Epithelial cell of esophagus (primary cell): ENCODE data around the gene ANKRD6.

Experiments used
- DNase-seq: peaks from one replicate; pipeline ENCODE4 v3.0.0; 2010; ENCODE audit warnings: low read depth
- H3K4me3 ChIP-seq: 2 replicates; pipeline ENCODE4 v1.5.1; 2011; ENCODE audit warnings: mild to moderate bottlenecking, low read length, control low read depth
- TF ChIP-seq, protein P1 (sequence below): IDR thresholded peaks from 2 replicates; pipeline ENCODE4 v1.5.1; 2011; ENCODE audit warnings: low read depth, mild to moderate bottlenecking, low read length, control low read depth, inconsistent platforms; ENCODE audit not compliant: insufficient read depth; ENCODE audit errors: missing control alignments

The ANKRD6 gene

DNA sequence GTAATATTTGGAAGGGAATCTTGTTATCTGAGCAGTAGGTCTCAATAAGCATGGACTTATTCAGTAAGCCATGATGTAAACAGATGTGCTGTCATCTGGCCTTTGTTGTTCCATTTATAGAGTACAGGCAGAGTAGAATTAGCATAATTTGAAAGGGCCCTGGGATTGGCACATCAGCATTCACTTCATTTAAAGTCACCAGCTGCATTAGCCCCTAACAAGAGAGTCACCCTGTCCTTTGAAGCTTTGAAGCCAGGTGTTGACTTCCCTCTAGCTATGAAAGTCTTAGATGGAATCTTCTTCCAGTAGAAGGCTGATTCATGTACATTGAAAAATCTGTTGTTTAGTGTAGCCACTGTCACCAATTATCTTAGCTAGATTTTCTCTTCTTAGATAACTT, 95.9 kb downstream of the ANKRD6 start:
- no peak for DNase-seq
- TF ChIP-seq, protein P1, sequence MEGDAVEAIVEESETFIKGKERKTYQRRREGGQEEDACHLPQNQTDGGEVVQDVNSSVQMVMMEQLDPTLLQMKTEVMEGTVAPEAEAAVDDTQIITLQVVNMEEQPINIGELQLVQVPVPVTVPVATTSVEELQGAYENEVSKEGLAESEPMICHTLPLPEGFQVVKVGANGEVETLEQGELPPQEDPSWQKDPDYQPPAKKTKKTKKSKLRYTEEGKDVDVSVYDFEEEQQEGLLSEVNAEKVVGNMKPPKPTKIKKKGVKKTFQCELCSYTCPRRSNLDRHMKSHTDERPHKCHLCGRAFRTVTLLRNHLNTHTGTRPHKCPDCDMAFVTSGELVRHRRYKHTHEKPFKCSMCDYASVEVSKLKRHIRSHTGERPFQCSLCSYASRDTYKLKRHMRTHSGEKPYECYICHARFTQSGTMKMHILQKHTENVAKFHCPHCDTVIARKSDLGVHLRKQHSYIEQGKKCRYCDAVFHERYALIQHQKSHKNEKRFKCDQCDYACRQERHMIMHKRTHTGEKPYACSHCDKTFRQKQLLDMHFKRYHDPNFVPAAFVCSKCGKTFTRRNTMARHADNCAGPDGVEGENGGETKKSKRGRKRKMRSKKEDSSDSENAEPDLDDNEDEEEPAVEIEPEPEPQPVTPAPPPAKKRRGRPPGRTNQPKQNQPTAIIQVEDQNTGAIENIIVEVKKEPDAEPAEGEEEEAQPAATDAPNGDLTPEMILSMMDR: no peak

GRCh38 chr6:89530982-89531381, 98.0 kb downstream of the ANKRD6 start:
- TF ChIP-seq, protein P1: no peak
- no peak for DNase-seq
- no peak overlapping the region for H3K4me3 ChIP-seq

More for the DNA sequence above, 95.9 kb downstream of the ANKRD6 start:
- H3K4me3 ChIP-seq: no peak overlapping the region

- H3K4me3 ChIP-seq: no peak overlapping the region
- TF ChIP-seq, protein P1: no peak
- peak; percentile 8 for DNase-seq
Measured at GRCh38 chr6:89536231-89536630, 103.3 kb downstream of the ANKRD6 start.

- no peak overlapping the region for H3K4me3 ChIP-seq
- DNase-seq: no peak
- TF ChIP-seq, protein P1: no peak
Measured at GRCh38 chr6:89539779-89540178, 106.8 kb downstream of the ANKRD6 start.

- no peak for DNase-seq
- TF ChIP-seq, protein P1: no peak
- H3K4me3 ChIP-seq: no peak overlapping the region
Measured at GRCh38 chr6:89542081-89542857, 109.3 kb downstream of the ANKRD6 start.

GRCh38 chr6:89542866-89543265, 109.9 kb downstream of the ANKRD6 start:
- H3K4me3 ChIP-seq: no peak overlapping the region
- DNase-seq: no peak
- TF ChIP-seq, protein P1: no peak

DNA sequence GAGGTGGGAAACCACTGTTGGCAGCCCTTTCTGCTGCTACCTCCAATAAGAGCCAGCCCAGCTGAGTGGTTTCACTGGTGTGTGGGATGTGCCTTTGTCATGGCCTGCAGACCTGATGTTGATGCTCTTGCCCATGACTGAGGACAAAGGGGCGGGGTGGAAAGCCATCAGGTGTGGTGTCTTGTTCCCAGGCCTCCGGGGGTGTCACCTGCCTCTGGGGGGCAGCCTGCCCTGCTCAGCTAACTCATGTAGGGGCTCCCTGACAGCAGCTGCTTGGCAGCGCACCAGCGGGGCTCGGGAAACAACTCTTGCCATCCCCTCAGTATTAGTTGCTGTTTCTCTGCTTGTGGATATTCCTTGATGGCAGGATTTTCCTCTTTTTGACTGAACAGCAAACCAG, 114.3 kb downstream of the ANKRD6 start:
- H3K4me3 ChIP-seq: no peak overlapping the region
- no peak for DNase-seq
- TF ChIP-seq, protein P1: no peak
